NCI-H2227 (cell line): ENCODE results near the gene CDC6.
"Not testable (repeated sequence)": the region's sequence is repeated elsewhere in the genome, so short reads cannot be mapped to it uniquely, and the experiment has no call there.

Experiments
- DNase-seq: peaks from one replicate; lab custom pipeline; 2025; ENCODE audit not compliant: unreplicated experiment; lab: John Stamatoyannopoulos, UW

CDC6 gene

GRCh38 chr17:40287159-40287493 lies 553 bp upstream of the CDC6 start:
- DNase-seq = no peak

GRCh38 chr17:40290629-40291280 lies 3.1 kb downstream of the CDC6 start:
- DNase-seq = peak; percentile 67

GRCh38 chr17:40291281-40291664 lies 3.6 kb downstream of the CDC6 start:
- no peak for DNase-seq

- no peak for DNase-seq
Observed at GRCh38 chr17:40293363-40293762, 5.7 kb downstream of the CDC6 start.

GRCh38 chr17:40295488-40296436 lies 8.1 kb downstream of the CDC6 start:
- DNase-seq = no peak

DNA sequence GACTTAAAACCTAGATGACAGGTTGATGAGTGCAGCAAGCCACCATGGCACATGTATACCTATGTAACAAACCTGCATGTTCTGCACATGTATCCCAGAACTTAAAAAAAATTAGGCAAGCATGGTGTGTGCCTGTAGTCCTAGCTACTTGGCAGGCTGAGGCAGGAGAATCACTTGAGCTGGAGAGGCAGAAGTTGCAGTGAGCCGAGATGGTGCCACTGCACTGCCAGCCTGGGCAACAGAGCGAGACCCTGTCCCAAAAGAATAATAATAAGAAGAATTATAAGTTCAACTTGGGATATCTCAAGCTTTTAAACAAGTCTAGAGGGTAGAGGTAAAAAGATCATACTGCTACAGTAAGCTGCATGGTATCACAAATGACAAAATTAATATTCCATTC lies 9.8 kb downstream of the CDC6 start:
- no peak for DNase-seq

GRCh38 chr17:40298726-40299125 lies 11.0 kb downstream of the CDC6 start:
- no peak for DNase-seq

- DNase-seq = not testable (repeated sequence)
Observed at GRCh38 chr17:40299159-40299757, 11.6 kb downstream of the CDC6 start.

GRCh38 chr17:40301315-40301714 lies 13.6 kb downstream of the CDC6 start:
- DNase-seq = no peak

GRCh38 chr17:40303009-40303657 lies 15.5 kb downstream of the CDC6 start:
- peak; percentile 64 for DNase-seq

GRCh38 chr17:40303708-40304551 lies 16.3 kb downstream of the CDC6 start:
- peak; percentile 53 for DNase-seq

DNA sequence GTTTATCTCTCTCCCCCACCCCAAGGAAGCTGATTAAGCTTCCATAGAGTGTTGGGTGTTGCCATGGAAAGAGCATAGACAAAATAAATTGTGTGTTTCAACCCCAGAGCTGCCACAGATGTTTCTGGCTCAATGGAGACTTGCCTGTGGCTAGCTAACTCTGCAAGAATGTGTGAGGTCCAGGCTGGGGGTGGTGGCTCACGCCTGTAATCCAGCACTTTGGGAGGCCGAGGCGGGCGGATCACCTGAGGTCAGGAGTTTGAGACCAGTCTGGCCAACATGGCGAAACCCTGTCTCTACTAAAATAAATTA lies 16.8 kb downstream of the CDC6 start:
- DNase-seq = not testable (repeated sequence)

- not testable (repeated sequence) for DNase-seq
Observed at GRCh38 chr17:40304866-40305265, 17.2 kb downstream of the CDC6 start.

DNA sequence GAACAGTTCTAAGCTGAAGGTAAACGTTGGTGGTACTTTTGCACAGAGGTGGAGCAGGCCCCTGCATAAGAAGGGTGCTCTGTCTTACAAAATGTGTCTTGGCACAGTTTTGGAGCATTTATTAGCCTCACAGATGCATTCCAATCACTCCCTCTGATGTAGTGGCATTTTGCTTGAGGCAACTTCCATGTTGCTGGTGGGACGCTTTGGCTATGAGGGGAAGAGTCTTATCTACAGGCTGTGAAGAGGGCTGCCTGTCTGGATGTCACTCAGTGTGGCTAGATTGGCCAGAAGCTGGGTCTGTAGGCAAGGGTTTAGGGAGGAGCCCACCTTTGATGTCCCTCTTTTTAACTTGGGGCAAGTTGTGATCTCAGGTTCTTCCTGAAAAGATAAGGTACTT lies 18.7 kb downstream of the CDC6 start:
- no peak for DNase-seq

DNA sequence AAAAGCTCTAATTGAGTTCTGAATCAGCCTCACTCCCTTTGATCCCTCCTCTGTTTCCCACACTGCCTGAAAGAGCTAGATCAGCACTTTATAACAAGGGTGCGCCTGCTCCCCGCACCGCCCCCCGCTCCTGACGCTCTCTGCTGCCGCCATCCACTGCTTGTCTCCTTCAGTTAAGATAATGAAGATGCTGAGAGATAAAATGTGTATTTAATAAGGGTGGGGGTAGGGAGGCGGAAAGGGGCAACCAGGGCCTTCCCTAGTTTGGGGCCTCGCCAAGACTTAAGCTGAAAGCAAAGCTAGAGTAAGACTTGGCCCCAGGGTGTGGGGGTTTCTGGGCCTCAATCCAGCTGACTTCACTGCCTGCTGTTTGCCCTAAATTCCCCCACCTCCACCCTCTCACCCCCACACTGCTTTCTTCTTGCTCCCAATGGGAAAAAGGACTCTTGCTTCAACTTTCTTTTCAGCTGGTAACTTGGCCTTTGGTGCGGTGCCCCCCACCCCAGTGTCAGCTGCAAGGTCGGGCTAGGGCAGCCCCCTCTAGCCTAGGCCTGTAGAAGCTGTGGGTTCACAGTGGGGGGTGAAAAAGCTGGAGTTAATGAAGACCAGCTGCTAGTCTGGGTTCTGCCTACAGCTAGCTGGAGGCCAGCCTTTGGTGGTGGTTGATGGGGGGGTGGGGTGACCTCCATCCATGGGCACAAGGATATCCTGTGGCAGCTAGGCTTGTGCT lies 19.5 kb downstream of the CDC6 start:
- DNase-seq = peak; percentile 61

GRCh38 chr17:40307740-40308239 lies 20.1 kb downstream of the CDC6 start:
- DNase-seq = no peak

GRCh38 chr17:40309031-40309948 lies 21.6 kb downstream of the CDC6 start, which contains the start of gene RARA:
Gene RARA, plus strand, starts transcription at chr17:40309180. Its CDS starts 22,039 bp downstream, at chr17:40331219.
- DNase-seq = peak; percentile 62

GRCh38 chr17:40309949-40310510 lies 22.4 kb downstream of the CDC6 start:
- no peak for DNase-seq
